Choroid plexus epithelial cell (primary cell): ENCODE data around the gene ONECUT2.
A peak's percentile ranks its signal among the peaks of the same experiment; 100 is the strongest.

Experiments
- DNase-seq: peaks from one replicate; pipeline ENCODE4 v3.0.0-alpha.2; 2010; ENCODE audit warnings: low read depth
- H3K4me3 ChIP-seq: 2 replicates; pipeline ENCODE4 v1.5.1; 2011; ENCODE audit warnings: low read depth, mild to moderate bottlenecking, control low read depth, low read length, moderate library complexity
- TF ChIP-seq, protein P1 (sequence below): conservative IDR thresholded peaks from 2 replicates; pipeline ENCODE4 v1.5.1; 2011; ENCODE audit warnings: low read depth, mild to moderate bottlenecking, control low read depth, inconsistent platforms, low read length, moderate library complexity

The ONECUT2 gene

GRCh38 chr18:57466745-57467409 lies 31.7 kb downstream of the ONECUT2 start:
- H3K4me3 ChIP-seq = no peak overlapping the region
- peak; percentile 1 for DNase-seq
- TF ChIP-seq, protein P1, sequence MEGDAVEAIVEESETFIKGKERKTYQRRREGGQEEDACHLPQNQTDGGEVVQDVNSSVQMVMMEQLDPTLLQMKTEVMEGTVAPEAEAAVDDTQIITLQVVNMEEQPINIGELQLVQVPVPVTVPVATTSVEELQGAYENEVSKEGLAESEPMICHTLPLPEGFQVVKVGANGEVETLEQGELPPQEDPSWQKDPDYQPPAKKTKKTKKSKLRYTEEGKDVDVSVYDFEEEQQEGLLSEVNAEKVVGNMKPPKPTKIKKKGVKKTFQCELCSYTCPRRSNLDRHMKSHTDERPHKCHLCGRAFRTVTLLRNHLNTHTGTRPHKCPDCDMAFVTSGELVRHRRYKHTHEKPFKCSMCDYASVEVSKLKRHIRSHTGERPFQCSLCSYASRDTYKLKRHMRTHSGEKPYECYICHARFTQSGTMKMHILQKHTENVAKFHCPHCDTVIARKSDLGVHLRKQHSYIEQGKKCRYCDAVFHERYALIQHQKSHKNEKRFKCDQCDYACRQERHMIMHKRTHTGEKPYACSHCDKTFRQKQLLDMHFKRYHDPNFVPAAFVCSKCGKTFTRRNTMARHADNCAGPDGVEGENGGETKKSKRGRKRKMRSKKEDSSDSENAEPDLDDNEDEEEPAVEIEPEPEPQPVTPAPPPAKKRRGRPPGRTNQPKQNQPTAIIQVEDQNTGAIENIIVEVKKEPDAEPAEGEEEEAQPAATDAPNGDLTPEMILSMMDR = no peak

GRCh38 chr18:57469884-57470283 lies 34.7 kb downstream of the ONECUT2 start:
- no peak overlapping the region for H3K4me3 ChIP-seq
- DNase-seq = no peak
- TF ChIP-seq, protein P1 = no peak

- no peak overlapping the region for H3K4me3 ChIP-seq
- no peak for DNase-seq
- TF ChIP-seq, protein P1 = no peak
Observed at GRCh38 chr18:57475408-57475807, 40.2 kb downstream of the ONECUT2 start.

DNA sequence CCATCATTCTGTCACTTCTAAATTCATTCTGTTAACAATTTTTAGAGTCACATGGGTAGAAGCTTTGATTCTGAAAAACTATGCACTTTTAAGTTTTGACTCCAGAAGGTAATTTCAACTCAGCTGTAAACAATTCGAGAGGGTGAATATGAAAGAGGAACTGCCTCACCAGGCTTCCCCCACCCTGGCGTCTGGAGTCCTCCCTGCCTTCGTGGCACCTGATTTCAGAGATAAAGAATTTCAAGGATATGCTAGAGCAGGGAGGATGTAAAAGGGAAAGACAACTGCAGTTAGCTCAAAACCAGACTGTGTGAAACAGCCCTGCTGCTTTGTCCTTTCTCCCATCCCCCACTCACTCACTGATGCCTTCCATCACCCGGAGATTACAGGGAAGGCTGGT lies 40.7 kb downstream of the ONECUT2 start:
- TF ChIP-seq, protein P1 = no peak
- no peak for DNase-seq
- no peak overlapping the region for H3K4me3 ChIP-seq

GRCh38 chr18:57480733-57481132 lies 45.6 kb downstream of the ONECUT2 start:
- no peak overlapping the region for H3K4me3 ChIP-seq
- no peak for DNase-seq
- TF ChIP-seq, protein P1 = no peak

DNA sequence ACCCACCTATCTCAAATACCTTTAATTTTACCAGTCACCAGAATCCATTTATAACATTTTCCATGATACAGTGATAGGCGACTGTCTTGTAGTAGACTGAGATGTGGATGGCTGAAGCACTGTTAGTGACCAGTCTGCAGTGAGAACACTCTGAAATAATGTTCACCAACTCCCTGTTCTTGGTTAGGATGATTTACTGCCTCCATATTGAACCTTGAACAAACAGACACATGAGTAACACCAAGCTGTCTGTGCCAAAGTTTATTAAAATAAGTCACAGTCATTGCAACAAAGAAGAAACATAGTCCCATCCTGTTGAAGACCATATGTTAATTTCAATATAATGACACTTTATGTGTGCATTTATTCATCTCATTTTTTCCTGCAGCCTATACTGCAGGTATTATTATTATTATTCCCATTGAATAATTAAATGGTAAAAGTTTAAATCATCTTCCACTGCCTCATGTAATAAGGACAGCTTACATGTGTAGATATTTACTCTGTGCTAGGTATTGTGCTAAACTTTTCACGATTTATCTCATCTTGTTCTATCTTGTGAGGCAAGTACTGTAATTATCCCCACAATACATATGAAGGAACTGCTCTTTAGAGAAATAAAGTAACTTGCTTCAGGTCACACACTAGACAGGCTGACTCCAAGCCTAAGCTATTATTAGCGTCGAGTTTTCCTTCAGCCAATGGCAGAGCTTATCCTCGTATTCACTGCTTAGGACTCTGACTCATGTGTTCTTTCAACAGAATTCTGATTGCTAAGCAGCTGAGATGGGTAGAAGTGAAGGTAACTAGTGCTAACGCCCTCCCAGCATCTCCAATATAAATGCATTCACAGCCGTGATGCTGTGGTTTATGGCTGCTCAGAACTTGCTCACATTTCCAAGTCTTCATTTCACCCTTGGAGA lies 62.5 kb downstream of the ONECUT2 start:
- DNase-seq = peak; percentile 1
- TF ChIP-seq, protein P1 = no peak
- H3K4me3 ChIP-seq = no peak overlapping the region
